AML-193 (cell line): ENCODE data around the gene TBCK.
"Not testable (repeated sequence)": the region's sequence is repeated elsewhere in the genome, so short reads cannot be mapped to it uniquely, and the experiment has no call there.

ENCODE experiments used
- DNase-seq, 2 experiments: peaks; one replicate each; lab custom pipeline; 2025; lab: John Stamatoyannopoulos, UW

TBCK gene

DNA sequence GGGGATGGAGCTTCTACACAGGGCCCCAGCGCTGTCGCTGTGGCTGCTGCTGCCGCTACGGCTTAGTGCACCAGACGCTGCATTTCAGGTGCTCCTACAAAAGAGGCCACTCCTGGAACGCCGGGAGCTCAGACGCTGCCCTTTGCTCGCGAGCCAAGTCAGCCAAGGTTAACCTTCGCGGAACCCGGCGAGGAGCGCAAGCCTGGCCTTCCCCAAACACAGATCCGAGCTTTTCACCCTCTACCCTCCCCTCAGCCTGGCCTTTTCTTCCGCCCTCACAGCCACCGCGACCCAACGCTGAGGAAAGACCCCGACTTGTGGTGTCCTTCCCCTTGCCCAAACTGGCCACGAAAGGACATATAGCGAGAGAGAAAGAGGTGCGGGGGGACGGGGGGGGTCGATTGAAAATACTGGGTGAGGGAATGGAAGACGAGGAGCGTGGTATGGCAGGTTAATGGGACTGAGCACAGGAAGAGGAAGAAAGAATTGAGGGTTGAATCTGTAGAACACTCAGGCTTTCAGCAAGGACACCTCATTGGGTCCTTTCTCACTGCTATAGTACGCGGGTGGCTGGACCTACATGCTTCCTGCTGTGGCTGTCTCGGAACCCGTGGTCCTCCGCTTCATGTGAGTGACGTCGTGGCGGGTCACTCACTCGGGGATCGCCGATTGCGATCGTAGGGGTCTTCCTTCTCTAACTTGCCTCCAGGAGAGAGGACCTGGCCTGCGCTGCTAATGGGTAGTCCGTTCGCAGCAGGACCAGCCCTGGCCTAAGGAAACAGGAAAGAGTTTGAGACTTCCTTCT lies at the start of gene TBCK, which contains the start of gene AIMP1:
Gene TBCK (minus strand): TSS at position 242 of the 805 bp plus-strand sequence. CDS start 7,249 bp downstream, outside the sequence.
Gene AIMP1 (plus strand): TSS at position 583 of the 805 bp plus-strand sequence. CDS start 8,460 bp downstream, outside the sequence.
- peak; percentile 83 for DNase-seq

- peak; percentile 57 to 62 for DNase-seq
These were observed 49.6 kb upstream of the TBCK start for GRCh38 chr4:106365613-106366012.

GRCh38 chr4:106364282-106364681 lies 48.3 kb upstream of the TBCK start:
- DNase-seq, result no peak

DNA sequence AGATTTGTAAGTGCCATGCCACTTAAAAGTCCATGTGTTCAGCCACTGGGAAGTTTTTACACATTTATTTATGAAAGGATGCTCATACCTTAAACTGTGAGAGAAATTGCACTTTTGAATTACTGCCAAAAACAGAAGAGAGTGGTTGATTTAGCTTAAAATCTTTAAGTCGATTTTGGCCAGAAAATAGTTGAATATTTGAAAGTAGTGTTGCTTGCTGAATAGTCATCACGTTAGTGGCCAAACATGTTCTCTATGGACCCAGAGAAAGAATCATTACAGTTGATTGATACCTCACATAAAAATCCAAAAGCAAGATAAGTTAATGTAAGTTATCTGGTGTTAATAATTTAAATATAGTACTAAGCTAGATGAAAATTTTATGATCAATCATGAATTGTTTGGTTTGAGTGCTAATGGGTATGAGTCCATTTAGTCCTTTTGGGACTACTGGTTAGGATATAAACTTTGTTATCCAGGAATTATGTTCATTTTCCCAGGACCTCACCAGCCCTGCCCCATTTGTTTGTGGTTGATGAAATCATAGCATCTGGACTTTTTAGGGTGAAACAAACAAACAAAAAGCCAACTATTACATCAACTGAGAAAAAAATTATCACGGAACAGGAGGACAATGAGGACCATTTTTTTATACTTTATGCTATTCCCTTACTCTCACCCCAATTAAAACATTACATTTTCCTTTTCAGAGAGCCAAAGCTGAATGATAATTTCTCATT lies 46.2 kb upstream of the TBCK start:
- no peak for DNase-seq

DNA sequence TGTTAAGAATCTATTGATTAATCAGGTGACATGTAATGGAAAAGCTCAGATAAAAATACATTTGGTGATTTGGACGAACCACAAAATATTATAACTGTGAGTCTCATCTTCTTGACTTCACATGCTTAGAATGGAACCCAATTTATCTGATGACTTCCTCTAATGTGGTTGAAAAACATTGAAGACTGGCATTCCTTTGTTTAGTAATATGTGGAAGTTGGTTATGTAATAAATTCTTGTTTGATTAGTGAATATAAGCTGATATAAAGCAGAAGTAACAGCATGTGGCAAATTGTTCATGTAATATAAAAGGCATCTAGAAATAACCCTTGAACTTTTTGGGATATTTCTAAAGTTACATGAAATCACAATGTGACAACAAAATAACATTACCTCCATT lies 42.9 kb upstream of the TBCK start:
- peak; percentile 65 to 79 for DNase-seq

DNA sequence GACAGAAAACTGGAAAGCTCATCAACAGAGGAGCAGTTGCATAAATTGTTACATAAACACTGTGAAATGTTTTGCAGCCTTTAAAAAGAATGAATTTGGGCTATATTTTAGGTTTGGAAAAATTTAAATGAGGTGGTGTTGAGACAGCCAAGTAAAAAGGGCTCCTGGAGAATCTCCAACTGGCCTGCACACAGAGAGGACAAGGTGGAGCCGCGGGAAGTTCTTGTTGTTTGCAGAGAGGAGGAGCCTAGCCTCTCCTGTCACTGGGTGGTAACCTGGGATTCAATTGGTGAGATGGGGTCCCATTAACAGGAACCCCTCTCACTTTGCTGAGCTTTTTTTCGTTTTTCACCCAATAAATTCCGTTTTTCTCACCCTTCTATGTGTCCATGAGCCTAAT lies 39.2 kb upstream of the TBCK start:
- no peak for DNase-seq

GRCh38 chr4:106353786-106354185 lies 37.8 kb upstream of the TBCK start:
- DNase-seq, result no peak

DNA sequence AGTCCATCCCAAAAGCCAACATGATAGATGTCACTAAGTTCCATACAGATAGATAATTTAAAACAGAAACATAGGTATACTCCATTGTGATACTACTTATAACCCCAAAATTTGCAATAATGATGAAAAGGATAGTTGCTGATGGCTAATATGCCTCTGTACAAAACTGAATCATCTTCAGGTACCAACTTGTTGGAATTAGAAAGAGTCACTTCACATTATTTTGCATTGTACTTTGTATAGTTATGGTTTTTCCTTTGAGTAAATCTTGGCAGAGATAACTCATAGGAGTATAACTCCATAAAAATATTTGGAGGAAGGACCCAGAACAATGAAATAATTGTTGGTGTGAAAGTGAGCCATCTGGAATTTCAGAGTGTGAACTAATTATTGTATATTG lies 35.0 kb upstream of the TBCK start:
- DNase-seq, result no peak

DNA sequence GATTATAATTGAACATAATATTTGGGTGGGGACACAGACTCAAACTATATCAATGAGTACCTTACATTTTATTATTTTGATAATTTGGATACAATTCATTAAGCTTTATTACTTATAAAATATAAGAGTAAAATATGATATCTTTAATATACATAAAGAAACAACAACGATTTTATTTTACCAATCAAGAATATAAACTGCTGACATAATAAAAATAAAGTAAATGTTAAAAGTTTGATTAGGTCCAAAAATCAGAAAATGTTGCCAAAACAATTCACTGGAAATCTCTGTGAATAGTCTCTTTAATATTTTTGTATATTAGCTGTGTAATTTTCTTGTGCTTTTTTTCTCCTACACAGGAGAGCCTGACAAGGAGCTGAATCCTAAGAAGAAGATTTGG lies 31.2 kb upstream of the TBCK start:
- no peak for DNase-seq

GRCh38 chr4:106344647-106344970 lies 28.6 kb upstream of the TBCK start:
- DNase-seq, result no peak

DNA sequence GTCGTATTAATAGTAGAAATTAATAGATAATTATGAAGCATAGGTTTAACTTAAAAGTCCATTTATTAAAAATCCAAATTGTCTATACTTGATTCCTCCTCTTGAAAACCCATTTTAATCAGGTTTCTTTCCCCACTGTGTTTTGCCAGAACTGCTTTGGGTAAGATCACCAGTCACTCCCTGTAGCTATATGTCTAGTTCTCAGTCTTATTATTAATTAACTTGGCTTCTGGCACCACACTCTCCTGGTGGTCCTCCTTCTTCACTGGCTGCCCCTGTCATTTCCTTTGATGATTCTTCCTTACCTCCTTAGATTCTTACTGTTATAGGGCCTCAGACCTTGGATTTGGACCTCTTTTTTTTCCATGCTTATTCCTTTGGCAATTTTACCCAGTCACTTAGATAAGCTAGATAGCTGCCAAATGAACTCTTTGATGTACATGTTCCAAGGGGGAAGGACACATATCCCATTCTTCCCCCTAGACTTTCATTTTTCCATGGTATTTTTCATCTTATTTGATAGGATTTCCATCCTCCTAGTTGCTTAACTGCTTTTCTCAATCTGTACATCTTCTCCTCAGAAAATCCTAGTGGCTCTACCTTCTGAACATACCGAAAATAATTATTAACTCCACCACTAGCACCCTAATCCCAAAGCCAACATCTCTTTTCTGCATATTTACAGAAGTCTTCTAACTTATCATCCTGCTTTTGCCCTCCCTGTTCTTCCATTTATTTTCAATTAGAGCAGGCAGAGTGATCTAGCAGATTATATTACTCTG lies 28.0 kb upstream of the TBCK start:
- DNase-seq, result no peak

- DNase-seq, result no peak
These were observed 24.8 kb upstream of the TBCK start for GRCh38 chr4:106340774-106341173.

DNA sequence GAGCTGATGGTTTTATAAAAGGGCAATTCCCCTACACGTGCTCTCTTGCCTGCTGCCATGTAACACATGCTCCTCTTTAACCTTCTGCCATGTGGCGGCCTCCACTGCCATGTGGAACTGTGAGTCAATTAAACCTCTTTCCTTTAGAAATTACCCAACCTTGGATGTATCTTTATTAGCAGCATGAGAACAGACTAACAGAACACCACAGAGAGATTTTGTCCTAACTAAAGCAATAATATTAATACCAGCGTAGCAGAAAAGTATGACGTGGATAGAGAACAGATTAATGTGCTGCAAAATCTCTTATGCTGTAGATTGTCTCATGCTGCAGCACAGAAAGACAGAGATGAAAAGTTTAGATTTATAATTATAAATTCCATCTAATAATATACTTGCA lies 23.4 kb upstream of the TBCK start:
- DNase-seq, result no peak

- no peak for DNase-seq
These were observed 22.7 kb upstream of the TBCK start for GRCh38 chr4:106338671-106339070.

- DNase-seq, result no peak
These were observed 21.9 kb upstream of the TBCK start for GRCh38 chr4:106337916-106338315.

DNA sequence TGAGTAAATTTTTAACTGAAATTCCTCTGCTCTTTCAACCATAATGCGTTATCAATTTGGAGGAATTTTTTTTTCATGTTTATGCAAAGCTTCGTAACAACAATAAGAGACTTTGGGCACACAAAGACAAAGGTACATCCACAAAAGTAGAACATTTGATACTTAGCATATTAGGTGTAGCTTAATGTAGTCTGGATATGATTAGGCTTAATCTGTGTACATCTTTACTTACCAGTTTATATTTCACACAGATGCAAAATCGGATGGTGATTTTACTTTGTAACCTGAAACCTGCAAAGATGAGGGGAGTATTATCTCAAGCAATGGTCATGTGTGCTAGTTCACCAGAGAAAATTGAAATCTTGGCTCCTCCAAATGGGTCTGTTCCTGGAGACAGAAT lies 20.6 kb upstream of the TBCK start:
- no peak for DNase-seq

- DNase-seq, result no peak
These were observed 18.9 kb upstream of the TBCK start for GRCh38 chr4:106334741-106335470.

GRCh38 chr4:106333186-106333585 lies 17.2 kb upstream of the TBCK start:
- DNase-seq, result no peak

GRCh38 chr4:106329041-106329618 lies 13.1 kb upstream of the TBCK start:
- peak; percentile 49 to 54 for DNase-seq

DNA sequence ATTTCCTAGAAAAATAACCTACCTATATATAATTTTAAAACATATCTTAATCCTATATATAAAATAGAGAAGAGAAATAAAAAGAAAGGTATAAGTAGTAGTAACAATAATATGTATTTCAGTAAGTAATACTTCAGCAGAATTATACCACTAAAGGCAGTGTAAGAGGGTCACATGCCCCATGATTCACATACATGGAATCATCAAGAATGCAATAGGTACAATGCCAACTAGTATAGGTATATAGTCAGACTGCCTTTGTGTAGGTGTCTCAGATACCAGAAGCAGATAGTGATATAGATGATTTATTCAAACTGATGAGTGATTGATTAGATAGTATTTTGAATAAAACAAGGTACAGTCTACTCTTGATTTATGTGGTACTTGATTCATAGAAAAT lies 9.8 kb upstream of the TBCK start:
- no peak for DNase-seq

DNA sequence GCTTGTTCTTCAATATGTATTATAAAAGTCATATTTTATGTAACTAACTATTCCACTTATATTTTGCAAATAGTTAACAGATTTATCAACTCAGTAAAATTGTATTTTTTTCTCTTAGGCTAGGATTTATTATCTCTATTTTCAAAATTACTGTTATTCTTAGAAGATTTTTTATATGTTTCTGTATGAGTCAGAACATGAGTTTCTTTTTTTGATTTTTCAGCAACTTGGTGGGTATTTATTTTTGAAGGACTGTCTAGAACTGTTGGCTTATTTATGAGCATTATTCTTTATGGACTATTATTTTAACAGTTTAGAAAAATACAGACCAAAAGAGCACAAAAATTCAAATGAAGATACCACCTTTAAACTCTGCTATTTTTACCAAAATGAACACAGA lies 7.1 kb upstream of the TBCK start:
- no peak for DNase-seq

DNA sequence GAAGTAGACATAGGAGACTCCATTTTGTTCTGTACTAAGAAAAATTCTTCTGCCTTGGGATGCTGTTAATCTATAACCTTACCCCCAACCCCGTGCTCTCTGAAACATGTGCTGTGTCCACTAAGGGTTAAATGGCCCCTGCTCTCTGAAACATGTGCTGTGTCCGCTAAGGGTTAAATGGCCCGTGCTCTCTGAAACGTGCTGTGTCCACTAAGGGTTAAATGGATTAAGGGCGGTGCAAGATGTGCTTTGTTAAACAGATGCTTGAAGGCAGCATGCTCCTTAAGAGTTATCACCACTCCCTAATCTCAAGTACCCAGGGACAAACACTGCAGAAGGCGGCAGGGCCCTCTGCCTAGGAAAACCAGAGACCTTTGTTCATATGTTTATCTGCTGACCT lies 5.8 kb upstream of the TBCK start:
- DNase-seq, result not testable (repeated sequence)
